Motor neuron (in vitro differentiated cells): ENCODE measurements around the gene MESD. TPM values are rescaled to one million over a fixed set of nuclear protein-coding genes. Genes with fewer than 3 reads are reported as not detected.

Experiments used
- ATAC-seq, 8 experiments: fragments of 200-7000 bp; cut with Tn5 transposase; replicated peaks in 6 of 8; 2 replicates each; pipeline ENCODE4 v1.8.0; 2021; ENCODE audit warnings: mild to moderate bottlenecking in 8 of 8, moderate library complexity in 8 of 8
- H3K27ac ChIP-seq, 2 donors: fragments of 250-450 bp; sonication (Bioruptor Pico); 2 replicates each; pipeline ENCODE4 v1.9.0; 2021; ENCODE audit warnings: antibody characterized with exemption in 2 of 2, mild to moderate bottlenecking in 2 of 2, moderate library complexity in 1 of 2
- H3K4me1 ChIP-seq, 2 donors: fragments of 250-450 bp; sonication (Bioruptor Pico); replicated peaks in 1 of 2; 2 replicates each; pipeline ENCODE4 v1.6.1; 2021; ENCODE audit warnings: antibody characterized with exemption in 2 of 2, mild to moderate bottlenecking in 2 of 2, moderate library complexity in 1 of 2
- H3K4me3 ChIP-seq, 5 donors: fragments of 250-450 bp; sonication (Bioruptor Pico); 2 replicates each; pipeline ENCODE4 v1.9.0; 2021; ENCODE audit warnings: antibody characterized with exemption in 5 of 5, mild to moderate bottlenecking in 5 of 5, moderate library complexity in 4 of 5
- WGBS, 10 experiments: fragments of 450-650 bp; shearing (Covaris generic); methylation state at CpG; one replicate each; pipeline ENCODE4 v1.0.0; 2022; 5-methylcytosine and 5-hydroxymethylcytosine counted together
- in situ Hi-C, 9 experiments: fragments of 400-800 bp; cut with MboI; loops; one replicate each; pipeline ENCODE4 v1.15.0; 2021; ENCODE audit warnings: low sequenced_read_pairs in 9 of 9, low pct_unique_long_range_greater_than_20kb in 2 of 9; ENCODE audit not compliant: unreplicated experiment in 9 of 9
- total RNA-seq, 8 experiments: library from RNA; unstranded; fragments of 300-600 nt; gene quantifications; 2 replicates each; pipeline versions ENCODE4 v1.2.3 to v1.2.4, GENCODE V29; 2022

The MESD gene
- total RNA-seq, 8 experiments from 2014 or later, result 9.7 to 83.2 (median 23.1) TPM

DNA sequence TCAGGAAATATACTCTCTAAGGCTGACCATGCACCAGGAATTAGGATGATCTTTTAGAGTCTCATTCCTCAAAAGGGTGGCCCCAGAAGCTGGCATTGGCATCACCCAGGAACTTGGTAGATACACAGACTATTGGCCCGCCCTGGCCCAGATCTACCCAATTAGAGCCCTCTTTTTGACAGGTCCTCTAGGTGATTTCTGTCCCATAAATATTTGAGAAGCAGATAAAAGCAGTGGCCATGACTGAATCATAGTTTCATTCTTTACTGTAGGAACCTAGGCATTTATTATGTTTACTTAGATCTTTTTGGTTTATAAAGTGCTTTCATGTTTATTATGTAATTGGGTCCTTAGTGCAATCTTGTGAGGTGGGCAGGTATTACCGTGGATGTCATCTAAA is 18.7 kb upstream of the MESD start:
- ATAC-seq, result no peak
- peaks cover 0 to 9% of the 10 kb centered on the region in 2 donors for H3K4me1 ChIP-seq
- no peak overlapping the region for H3K27ac ChIP-seq
- in situ Hi-C loops, result no loop called here
- H3K4me3 ChIP-seq, result no peak overlapping the region
- 71 to 100% (median 92%) methylated on average over 1 to 2 of the region's 2 CpGs; no CpG with 5 or more reads in 4 of the 10 experiments for WGBS, 10 experiments

DNA sequence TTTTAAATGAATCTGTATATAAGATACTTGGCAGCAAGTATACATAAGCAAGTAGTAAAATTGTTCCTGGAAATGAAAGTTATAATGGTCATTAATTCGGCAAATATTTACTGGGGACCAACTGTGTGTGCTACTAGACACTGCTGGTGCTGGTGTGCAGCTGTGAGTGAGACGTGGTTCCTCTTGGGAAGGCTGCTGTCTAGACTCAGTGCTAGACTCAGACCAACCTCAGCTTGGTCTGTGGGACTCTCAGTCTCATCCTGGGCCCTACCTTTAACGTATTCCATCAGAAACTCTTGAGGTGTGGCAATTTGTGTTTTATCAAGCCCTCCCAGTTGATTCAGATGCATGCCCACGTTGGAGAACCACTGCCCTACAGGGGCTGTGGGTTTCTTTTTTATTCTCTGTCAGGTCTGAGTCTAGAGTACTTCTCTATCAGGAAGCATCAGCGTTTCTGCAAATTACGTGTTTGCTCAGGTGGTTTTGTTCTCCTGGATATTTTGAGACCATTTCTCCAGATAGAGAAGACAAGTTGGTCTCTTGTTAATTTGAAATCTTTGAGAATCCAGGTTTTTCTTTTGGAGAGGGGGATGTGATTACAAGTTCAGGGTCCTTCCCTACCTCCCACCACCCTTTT is 17.9 kb upstream of the MESD start:
- H3K27ac ChIP-seq, result no peak overlapping the region
- H3K4me1 ChIP-seq, result peaks cover 4 to 15% of the 10 kb centered on the region in 2 donors
- ATAC-seq, result peak in 2 of 8 experiments; percentile 22 to 23
- in situ Hi-C loops, result no loop called here
- H3K4me3 ChIP-seq, result no peak overlapping the region
- 73 to 87% (median 81%) methylated on average over 2 to 6 of the region's 6 CpGs for WGBS, 10 experiments

DNA sequence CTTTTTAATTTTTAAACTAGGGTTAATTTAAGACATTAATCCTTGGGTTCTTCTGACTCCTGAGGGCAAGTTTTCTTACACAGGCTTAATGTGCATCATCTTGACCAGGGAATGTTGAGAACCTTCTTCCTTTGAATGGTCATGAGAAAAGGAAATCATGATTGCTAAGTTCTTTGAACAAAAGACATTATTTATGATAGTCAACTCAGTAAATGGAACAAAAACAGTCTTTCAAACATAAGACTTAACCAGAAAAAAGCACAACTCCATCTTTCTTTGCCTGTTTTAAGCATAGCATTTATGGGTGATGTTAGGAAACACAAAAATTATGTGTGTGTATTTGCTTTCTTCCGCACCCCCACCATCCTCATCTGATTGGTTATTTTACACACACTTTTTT is 16.5 kb upstream of the MESD start:
- Histone ChIP-seq H3K27ac (no peak overlapping the region), H3K4me3 (no peak overlapping the region), H3K4me1 (peaks cover 6 to 15% of the 10 kb centered on the region in 2 donors)
- ATAC-seq, result no peak
- in situ Hi-C loops, result no loop called here
- 83 to 100% (median 100%) methylated on average over 1 of the region's 1 CpG; no CpG with 5 or more reads in 3 of the 10 experiments for WGBS, 10 experiments

DNA sequence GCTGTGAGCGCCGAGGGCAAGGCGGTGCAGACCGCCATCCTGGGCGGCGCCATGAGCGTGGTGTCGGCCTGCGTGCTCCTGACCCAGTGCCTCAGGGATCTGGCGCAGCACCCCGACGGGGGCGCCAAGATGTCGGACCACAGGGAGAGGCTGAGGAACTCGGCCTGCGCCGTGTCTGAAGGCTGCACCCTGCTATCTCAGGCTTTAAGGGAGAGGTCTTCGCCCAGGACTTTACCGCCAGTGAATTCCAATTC is 13.4 kb upstream of the MESD start:
- in situ Hi-C loops, result no loop called here
- peaks cover 6 to 15% of the 10 kb centered on the region in 2 donors for H3K4me1 ChIP-seq
- no peak for ATAC-seq
- H3K4me3 ChIP-seq, result no peak overlapping the region
- WGBS, 10 experiments, result no CpG with 5 or more reads among the region's 19 CpGs
- H3K27ac ChIP-seq, result no peak overlapping the region

DNA sequence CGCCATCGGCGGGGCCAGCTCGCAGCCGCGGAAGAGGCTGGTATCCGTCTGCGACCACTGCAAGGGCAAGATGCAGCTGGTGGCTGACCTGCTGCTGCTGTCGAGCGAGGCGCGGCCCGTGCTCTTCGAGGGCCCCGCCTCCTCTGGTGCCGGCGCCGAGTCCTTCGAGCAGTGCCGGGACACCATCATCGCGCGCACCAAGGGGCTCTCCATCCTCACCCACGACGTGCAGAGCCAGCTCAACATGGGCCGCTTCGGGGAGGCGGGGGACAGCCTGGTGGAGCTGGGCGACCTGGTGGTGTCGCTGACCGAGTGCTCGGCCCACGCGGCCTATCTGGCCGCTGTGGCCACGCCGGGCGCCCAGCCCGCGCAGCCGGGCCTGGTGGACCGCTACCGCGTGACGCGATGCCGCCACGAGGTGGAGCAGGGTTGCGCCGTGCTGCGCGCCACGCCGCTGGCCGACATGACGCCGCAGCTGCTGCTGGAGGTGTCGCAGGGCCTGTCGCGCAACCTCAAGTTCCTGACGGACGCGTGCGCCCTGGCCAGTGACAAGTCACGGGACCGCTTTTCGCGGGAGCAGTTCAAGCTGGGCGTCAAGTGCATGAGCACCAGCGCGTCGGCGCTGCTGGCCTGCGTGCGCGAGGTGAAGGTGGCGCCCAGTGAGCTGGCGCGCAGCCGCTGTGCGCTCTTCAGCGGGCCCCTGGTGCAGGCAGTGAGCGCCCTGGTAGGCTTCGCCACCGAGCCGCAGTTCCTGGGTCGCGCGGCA is 12.9 kb upstream of the MESD start:
- WGBS, 10 experiments, result 5 to 100% (median 88%) methylated on average over 1 to 18 of the region's 89 CpGs; no CpG with 5 or more reads in 4 of the 10 experiments
- ATAC-seq, result peak in 4 of 8 experiments; percentile 1 to 6 (median 2)
- H3K4me1 ChIP-seq, result peaks cover 6 to 15% of the 10 kb centered on the region in 2 donors
- in situ Hi-C loops, result no loop called here
- peak overlapping the region; percentile 54 to 81 (median 63) for H3K4me3 ChIP-seq
- H3K27ac ChIP-seq, result no peak overlapping the region

DNA sequence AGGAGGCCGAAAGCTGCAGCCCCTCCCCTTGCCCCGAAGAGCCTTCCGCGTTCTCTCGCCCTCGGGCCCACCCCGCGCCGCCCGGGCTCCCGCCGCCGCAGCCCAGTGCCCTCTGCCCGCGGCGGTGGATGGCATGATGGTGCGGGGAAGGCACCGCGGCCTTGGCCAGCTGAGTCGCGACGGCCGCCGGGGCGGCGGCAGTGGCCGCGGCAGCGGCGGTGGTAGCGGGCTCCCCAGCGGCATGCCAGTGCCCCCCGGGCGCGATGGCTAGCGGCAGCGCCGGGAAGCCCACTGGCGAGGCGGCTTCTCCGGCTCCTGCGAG is 12.4 kb upstream of the MESD start:
- ATAC-seq, result peak in 5 of 8 experiments; percentile 5 to 30 (median 26)
- H3K4me1 ChIP-seq, result peaks cover 6 to 15% of the 10 kb centered on the region in 2 donors
- WGBS, 10 experiments, result no CpG with 5 or more reads among the region's 42 CpGs

DNA sequence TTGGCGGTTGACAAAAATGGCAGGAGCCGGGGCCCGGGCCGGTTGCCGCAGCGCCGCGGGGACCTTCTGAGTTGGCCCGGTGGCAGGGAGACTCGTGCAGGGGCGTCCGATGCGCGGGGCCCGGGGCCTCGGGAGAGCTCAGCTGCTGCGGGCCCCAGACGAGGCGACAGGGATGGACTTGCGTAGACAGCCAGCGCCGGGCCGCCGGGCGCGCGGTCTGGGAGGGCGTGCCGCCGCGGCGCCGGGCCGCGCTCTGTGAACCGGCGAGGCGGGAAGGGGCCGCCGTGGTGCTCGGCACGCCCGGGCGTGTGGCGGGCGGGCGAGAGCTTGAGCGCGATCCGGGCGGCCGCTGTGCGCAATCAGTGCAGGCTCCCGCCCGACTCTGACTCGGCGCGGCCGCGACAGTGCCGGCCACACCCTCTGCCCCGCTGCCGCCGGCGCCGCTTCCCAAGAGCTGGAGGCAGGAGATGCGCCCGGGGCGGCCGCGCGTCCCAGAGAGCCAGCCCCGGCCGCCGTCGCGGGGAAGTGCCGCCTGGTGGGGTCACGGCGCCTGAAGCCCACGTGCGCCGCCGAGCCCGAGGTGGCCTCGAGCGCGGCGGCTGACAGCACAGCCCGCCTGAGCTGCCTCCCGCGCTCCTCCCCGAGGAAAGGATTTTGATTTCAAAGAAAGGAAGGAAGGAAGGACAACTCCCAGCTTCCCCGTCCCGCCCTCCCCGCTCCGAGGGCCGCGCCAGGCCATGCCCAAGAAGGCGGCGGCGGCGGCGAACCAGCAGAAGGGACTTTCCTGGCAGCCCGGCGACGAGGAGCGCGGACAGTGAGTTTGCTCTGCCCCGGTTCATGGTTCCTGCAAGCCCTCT is 11.8 kb upstream of the MESD start:
- peak overlapping the region; percentile 54 to 81 (median 63) for H3K4me3 ChIP-seq
- peak overlapping the region; percentile 66 to 83 for H3K27ac ChIP-seq
- peak; percentile 55 to 71 (median 68) for ATAC-seq
- in situ Hi-C loops, result no loop called here
- WGBS, 10 experiments, result 0 to 2% (median 0%) methylated on average over 5 to 12 of the region's 110 CpGs; no CpG with 5 or more reads in 6 of the 10 experiments
- H3K4me1 ChIP-seq, result peaks cover 6 to 15% of the 10 kb centered on the region in 2 donors

More for the DNA sequence above, 12.4 kb upstream of the MESD start:
- in situ Hi-C loops, result no loop called here
- Histone ChIP-seq H3K27ac (no peak overlapping the region), H3K4me3 (peak overlapping the region; percentile 54 to 81 (median 63))

DNA sequence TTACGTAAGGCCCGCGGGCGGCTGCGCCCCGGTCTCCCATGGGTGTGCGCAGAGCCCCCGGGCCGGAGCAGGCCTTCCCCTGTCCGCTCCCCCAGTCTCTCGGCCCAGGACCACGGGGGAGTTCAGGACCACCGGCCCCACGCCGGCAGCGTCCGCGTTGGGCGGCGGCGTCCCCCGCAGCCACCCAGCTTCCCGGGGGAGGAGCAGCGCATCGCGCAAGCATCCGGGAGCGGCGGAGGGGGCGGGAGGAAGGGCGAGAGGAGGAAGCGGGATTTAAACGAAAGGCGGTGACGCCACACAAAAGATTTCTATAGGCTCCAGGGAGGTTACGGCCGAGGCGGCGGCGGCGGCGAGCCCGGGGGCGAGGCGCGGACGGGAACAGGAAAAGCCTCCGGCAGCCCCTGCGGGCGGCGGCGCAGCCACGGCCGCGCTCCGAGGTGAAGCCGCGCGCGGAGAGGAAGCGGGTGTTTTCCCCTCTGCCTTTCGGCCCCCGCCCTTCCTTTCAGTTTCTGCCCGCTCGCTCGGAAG is 11.1 kb upstream of the MESD start, which contains the start of gene TLNRD1:
TSS of gene TLNRD1 (plus strand) at position 300 of the 528 bp plus-strand sequence. CDS start 1,349 bp downstream, outside the sequence.
- no CpG with 5 or more reads among the region's 66 CpGs for WGBS, 10 experiments
- in situ Hi-C loops, result no loop called here
- Histone ChIP-seq H3K4me1 (peaks cover 6 to 15% of the 10 kb centered on the region in 2 donors), H3K27ac (peak within 1 kb of the TSS; percentile 66 to 83), H3K4me3 (peak within 1 kb of the TSS; percentile 54 to 81 (median 63))
- peak; percentile 53 to 86 (median 80) for ATAC-seq

DNA sequence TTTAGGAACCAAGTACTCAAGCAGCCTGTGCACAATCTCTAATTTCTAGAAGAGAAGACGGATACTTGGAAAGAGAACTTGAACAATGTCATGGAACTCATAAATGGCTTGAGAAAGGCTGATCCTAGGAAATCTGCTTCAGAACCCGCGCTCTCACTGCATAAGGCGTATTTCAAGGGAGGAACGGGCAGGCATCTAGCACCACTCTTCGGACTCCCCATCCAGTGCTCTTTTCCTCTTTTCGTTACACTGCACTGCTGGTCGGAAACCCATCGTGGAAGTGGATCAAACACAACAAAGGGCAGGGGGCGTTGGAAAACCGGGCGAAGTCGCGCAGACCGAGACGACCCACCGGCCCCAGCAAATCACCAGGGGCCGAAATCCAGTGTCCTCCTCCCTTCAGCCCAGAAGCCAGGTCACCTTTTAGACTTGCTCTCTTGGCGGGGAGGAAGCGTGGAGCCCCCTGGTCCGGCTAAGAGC is 10.6 kb upstream of the MESD start:
- peak overlapping the region; percentile 66 to 83 for H3K27ac ChIP-seq

DNA sequence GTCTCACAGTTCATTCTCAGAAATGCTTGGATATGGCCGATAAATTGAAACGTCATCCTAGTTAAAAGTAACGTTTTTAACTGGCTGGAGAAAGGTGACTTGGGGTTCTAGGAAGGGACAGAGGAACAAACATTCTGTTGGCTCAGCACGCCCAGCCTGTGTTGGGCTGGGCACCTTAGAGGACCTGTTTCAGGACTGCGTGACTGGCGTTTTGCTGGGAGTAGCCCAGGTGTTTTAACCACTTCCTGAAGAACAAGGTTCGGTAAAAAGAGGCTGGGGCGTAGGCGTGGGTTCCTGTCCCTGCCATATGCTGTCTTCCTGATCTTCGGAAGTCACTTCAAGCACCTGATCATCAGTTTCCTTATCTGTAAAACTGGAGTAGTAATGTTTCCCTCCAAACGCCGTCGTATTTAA is 10.0 kb upstream of the MESD start:
- in situ Hi-C loops, result loop anchor here in 4 of 9 experiments (10.0 to 25.0 kb wide), 3 partner anchors 113 to 265 kb away; no protein-coding TSS in a partner anchor
- no peak overlapping the region for H3K27ac ChIP-seq
- no peak for ATAC-seq
- 62 to 100% (median 92%) methylated on average over 3 to 12 of the region's 13 CpGs for WGBS, 10 experiments
- H3K4me3 ChIP-seq, result peak overlapping the region in 1 of 5 donors; percentile 54
- peaks cover 6 to 15% of the 10 kb centered on the region in 2 donors for H3K4me1 ChIP-seq

More for the DNA sequence above, 10.6 kb upstream of the MESD start:
- Histone ChIP-seq H3K4me1 (peaks cover 6 to 15% of the 10 kb centered on the region in 2 donors), H3K4me3 (peak overlapping the region; percentile 54 to 81 (median 63))
- ATAC-seq, result no peak
- 0 to 80% (median 24%) methylated on average over 1 to 17 of the region's 21 CpGs; no CpG with 5 or more reads in 1 of the 10 experiments for WGBS, 10 experiments
- in situ Hi-C loops, result no loop called here

DNA sequence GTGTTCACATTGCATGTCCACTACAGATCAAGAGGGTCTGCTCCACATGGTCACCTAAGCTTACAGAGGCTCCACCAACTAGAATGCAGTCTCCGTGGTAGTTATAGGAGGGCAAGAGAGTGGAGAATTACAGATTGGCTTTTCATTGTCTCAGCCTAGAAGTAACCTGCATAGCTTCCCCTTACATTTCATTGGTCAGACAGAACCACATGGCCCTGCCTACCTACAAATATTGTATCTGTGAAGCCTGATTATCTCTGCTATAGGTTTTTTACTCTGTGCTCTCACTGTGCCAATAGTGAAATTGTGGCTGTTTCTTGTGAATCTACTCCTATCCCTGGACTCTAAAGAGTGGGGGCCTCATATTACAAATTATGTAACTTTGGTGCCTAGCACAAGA is 8.6 kb upstream of the MESD start:
- ATAC-seq, result no peak
- in situ Hi-C loops, result loop anchor here in 4 of 9 experiments (10.0 to 25.0 kb wide), 3 partner anchors 114 to 267 kb away; no protein-coding TSS in a partner anchor
- peaks cover 5 to 6% of the 10 kb centered on the region in 2 donors for H3K4me1 ChIP-seq
- WGBS, 10 experiments, result 38 to 100% (median 69%) methylated on average over 1 of the region's 1 CpG; no CpG with 5 or more reads in 6 of the 10 experiments
- no peak overlapping the region for H3K27ac ChIP-seq
- no peak overlapping the region for H3K4me3 ChIP-seq

DNA sequence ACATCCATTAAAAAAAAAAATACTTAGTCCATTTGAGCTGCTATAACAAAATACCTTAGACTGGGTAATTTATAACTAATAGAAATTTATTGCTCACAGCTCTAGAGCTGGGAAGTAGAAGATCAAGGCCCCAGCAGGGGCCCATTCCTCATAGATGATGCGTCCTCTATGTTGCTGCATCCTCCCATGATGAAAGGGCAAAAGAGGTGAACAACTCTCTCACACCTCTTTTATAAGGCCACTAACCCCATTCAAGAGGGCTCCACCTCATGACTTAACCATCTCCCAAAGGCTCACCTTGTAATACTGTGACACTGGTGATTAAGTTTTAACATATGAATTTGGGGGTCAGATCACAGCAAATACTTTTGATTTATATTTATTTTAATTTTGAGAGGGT is 8.1 kb upstream of the MESD start:
- H3K27ac ChIP-seq, result no peak overlapping the region
- H3K4me1 ChIP-seq, result peaks cover 0 to 4% of the 10 kb centered on the region in 2 donors
- 88 to 100% (median 100%) methylated on average over 1 of the region's 1 CpG; no CpG with 5 or more reads in 7 of the 10 experiments for WGBS, 10 experiments
- in situ Hi-C loops, result loop anchor here in 4 of 9 experiments (10.0 to 25.0 kb wide), 3 partner anchors 115 to 267 kb away; no protein-coding TSS in a partner anchor
- no peak for ATAC-seq
- no peak overlapping the region for H3K4me3 ChIP-seq
